GM10266 (cell line): ENCODE results near the gene CSNK2A1.
A peak's percentile ranks its signal among the peaks of the same experiment; 100 is the strongest.

Source experiments
- DNase-seq: peaks from one replicate; pipeline ENCODE4 v3.0.0; 2012; ENCODE audit errors: extremely low spot score
- CTCF ChIP-seq: IDR thresholded peaks from 2 replicates; pipeline ENCODE4 v1.5.1; 2012; ENCODE audit warnings: mild to moderate bottlenecking, low read depth; ENCODE audit not compliant: control insufficient read depth, insufficient read depth; ENCODE audit errors: missing control alignments

CSNK2A1 gene

DNA sequence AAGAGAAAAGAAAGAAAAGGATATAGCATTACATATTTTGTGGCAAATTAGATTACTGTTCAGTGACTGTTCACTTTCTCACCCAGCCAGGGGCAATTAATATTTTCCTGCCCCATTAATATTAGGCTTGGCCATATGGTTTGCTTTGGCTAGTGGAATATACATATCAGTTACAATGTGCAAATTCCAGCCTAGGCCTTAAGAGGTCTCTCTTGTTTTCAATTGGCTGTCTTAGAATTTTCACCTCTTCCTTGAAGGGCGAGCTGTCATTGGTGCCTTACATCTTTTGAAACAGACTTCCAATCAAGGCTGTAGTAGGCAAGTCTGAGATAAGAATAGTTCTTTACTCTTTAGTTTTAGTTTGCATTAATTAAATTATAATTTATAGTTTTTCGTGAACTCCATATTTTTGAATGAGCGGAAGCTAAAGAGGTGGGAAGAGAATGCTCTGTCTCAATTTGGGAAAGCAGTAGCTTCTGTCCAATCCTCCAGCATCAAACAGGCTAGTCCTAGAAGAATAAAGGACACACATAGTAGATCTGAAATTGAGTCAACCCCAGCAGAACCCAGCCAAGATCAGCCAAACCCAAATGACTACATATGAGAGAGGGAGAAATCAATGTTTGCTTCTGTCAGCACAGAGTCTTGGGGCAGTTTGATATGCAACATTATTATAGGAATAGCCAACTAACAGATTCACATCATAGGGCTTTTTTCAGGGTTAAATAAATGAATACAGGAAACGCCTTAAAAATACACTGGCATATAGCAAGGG, 6.3 kb upstream of the CSNK2A1 start:
- DNase-seq: no peak
- no peak for TF ChIP-seq CTCF

- TF ChIP-seq CTCF: no peak
- DNase-seq: no peak
Observed at GRCh38 chr20:548906-549305, 5.3 kb upstream of the CSNK2A1 start.

- no peak for TF ChIP-seq CTCF
- DNase-seq: no peak
Observed at GRCh38 chr20:547394-547793, 3.8 kb upstream of the CSNK2A1 start.

DNA sequence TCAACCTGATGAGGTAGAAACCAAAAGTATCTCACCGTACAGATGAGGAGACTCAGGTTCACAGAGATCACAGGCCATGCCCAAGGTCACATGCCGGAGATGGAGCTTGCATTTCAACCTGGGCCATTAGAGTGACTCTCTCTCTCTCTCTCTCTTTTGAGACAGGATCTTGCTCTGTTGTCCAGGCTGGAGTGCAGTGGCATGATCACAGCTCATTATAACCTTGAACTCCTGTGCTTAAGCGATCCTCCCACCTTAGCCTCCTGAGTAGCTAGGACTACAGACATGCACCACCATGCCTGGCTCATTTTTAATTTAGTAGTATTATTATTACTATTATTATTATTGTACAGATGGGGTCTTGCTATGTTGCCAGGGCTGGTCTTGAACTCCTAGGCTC, 2.8 kb upstream of the CSNK2A1 start:
- DNase-seq: no peak
- TF ChIP-seq CTCF: no peak

- no peak for TF ChIP-seq CTCF
Observed at GRCh38 chr20:544153-544725, 649 bp upstream of the CSNK2A1 start.

GRCh38 chr20:542777-543368, 717 bp downstream of the CSNK2A1 start:
- peak; percentile 36 for DNase-seq
- TF ChIP-seq CTCF: no peak

More at GRCh38 chr20:544153-544725, 649 bp upstream of the CSNK2A1 start:
- no peak for DNase-seq
